MM.1S (cell line): ENCODE measurements around the gene CTXND2.
"Not testable (repeated sequence)": the region's sequence is repeated elsewhere in the genome, so short reads cannot be mapped to it uniquely, and the experiment has no call there.

Experiments
- DNase-seq: peaks from one replicate; pipeline ENCODE4 v3.0.0-alpha.2; 2015
- H2AFZ ChIP-seq: fragments of 300-600 bp; sonication (generic); 2 replicates; pipeline ENCODE4 v1.6.0; 2016; ENCODE audit warnings: antibody characterized with exemption, low read length
- H3F3A ChIP-seq: fragments of 300-600 bp; sonication (generic); 2 replicates; pipeline ENCODE4 v1.6.1; 2016; ENCODE audit warnings: mild to moderate bottlenecking, antibody characterized with exemption, low read length, moderate library complexity, mixed read lengths; ENCODE audit not compliant: insufficient read depth
- H3K27ac ChIP-seq: fragments of 300-600 bp; sonication (generic); 2 replicates; pipeline ENCODE4 v1.5.1; 2016; ENCODE audit warnings: mild to moderate bottlenecking, low read length
- H3K27me3 ChIP-seq: fragments of 300-600 bp; sonication (generic); replicated peaks from 2 replicates; pipeline ENCODE4 v1.6.0; 2016; ENCODE audit warnings: low read length; ENCODE audit not compliant: insufficient read depth
- H3K36me3 ChIP-seq: fragments of 300-600 bp; sonication (generic); replicated peaks from 2 replicates; pipeline ENCODE4 v1.6.1; 2016; ENCODE audit warnings: mild to moderate bottlenecking, low read length, mixed read lengths; ENCODE audit not compliant: insufficient read depth
- H3K4me1 ChIP-seq: fragments of 300-600 bp; sonication (generic); 2 replicates; pipeline ENCODE4 v1.6.1; 2016; ENCODE audit warnings: low read length, mixed read lengths
- H3K4me2 ChIP-seq: fragments of 300-600 bp; sonication (generic); 2 replicates; pipeline ENCODE4 v1.6.0; 2016; ENCODE audit warnings: low read depth, low read length
- H3K4me3 ChIP-seq: fragments of 300-600 bp; sonication (generic); 2 replicates; pipeline ENCODE4 v1.5.1; 2016; ENCODE audit warnings: low read length, mixed read lengths
- H3K79me2 ChIP-seq: fragments of 300-600 bp; sonication (generic); 2 replicates; pipeline ENCODE4 v1.6.1; 2016; ENCODE audit warnings: mixed run types, low read length, mixed read lengths
- H3K9ac ChIP-seq: fragments of 300-600 bp; sonication (generic); 2 replicates; pipeline ENCODE4 v1.6.1; 2016; ENCODE audit warnings: low read length, mixed read lengths
- H3K9me2 ChIP-seq: fragments of 300-600 bp; sonication (generic); replicated peaks from 2 replicates; pipeline ENCODE4 v1.6.1; 2016; ENCODE audit warnings: mild to moderate bottlenecking, low read length, mixed read lengths; ENCODE audit not compliant: insufficient read depth
- H3K9me3 ChIP-seq: fragments of 300-600 bp; sonication (generic); replicated peaks from 2 replicates; pipeline ENCODE4 v1.6.1; 2016; ENCODE audit warnings: mild to moderate bottlenecking, low read length, mixed read lengths; ENCODE audit not compliant: insufficient read depth
- H4K20me1 ChIP-seq: fragments of 300-600 bp; sonication (generic); 2 replicates; pipeline ENCODE4 v1.6.1; 2016; ENCODE audit warnings: mild to moderate bottlenecking, low read length, moderate library complexity, mixed read lengths; ENCODE audit not compliant: insufficient read depth
- CTCF ChIP-seq: fragments of 300-600 bp; sonication (generic); IDR thresholded peaks from 2 replicates; pipeline ENCODE4 v1.5.1; 2016; ENCODE audit warnings: antibody characterized with exemption, low read length, mixed read lengths
- EZH2 ChIP-seq: fragments of 300-600 bp; sonication (generic); optimal IDR thresholded peaks from 2 replicates; pipeline ENCODE3; 2017; ENCODE audit warnings: low read depth, mild to moderate bottlenecking, antibody characterized with exemption, low read length, mixed read lengths
- EZH2phosphoT487 ChIP-seq: fragments of 300-600 bp; sonication (generic); IDR thresholded peaks from 2 replicates; pipeline ENCODE4 v1.6.1; 2018; ENCODE audit warnings: antibody characterized with exemption, low read length

Gene CTXND2

DNA sequence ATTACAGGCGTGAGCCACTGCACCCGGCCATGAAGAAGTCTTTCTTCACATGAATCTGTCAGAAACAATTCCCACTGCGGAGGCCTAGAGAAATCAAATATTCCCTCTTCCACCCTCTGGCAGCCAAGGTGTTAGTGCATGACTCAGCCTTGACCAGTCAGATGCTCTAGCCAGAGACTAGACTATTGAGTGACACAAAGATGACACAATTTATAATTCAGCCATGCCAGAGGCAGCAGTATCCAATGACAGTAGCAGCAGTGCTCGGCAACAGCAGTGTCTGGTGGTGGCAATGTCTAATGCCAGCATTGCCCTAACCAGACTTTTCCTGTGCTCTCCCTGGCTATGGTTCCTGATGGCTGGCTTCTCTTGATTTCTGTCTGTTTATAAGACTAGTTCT lies 8.7 kb downstream of the CTXND2 start:
- Histone ChIP-seq H3K79me2 (no peaks in the 10 kb centered on the region), H3K27ac (no peak overlapping the region), H3K4me3 (no peak overlapping the region), H3K4me1 (peaks cover 19% of the 10 kb centered on the region), H3K9me2 (no peaks in the 10 kb centered on the region), H3K36me3 (no peaks in the 10 kb centered on the region), H3K4me2 (no peak overlapping the region), H3F3A (peaks cover 3% of the 10 kb centered on the region; the same call in 1 of the 2 replicates), H3K27me3 (no peaks in the 10 kb centered on the region), H2AFZ (no peak overlapping the region), H3K9ac (no peak overlapping the region), H4K20me1 (no peaks in the 10 kb centered on the region), H3K9me3 (no peaks in the 10 kb centered on the region)
- TF ChIP-seq EZH2 (no peak), CTCF (no peak), EZH2phosphoT487 (no peak)
- DNase-seq = no peak

DNA sequence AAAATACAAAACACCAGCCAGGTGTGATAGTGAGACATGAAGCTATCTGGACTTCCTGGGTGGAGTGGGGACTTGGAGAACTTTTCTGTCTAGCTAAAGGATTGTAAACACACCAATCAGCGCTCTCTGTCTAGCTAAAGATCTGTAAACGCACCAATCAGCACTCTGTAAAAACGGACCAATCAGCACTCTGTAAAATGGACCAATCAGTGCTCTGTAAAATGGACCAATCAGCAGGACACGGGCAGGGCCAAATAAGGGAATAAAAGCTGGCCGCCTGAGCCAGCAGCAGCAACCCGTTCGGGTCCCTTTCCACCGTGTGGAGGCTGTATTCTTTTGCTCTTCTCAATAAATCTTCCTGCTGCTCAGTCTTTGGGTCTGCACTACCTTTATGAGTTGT lies 12.9 kb downstream of the CTXND2 start:
- H3K4me2 ChIP-seq, H3K4me3 ChIP-seq, H3F3A ChIP-seq, H4K20me1 ChIP-seq, H3K27me3 ChIP-seq, H3K36me3 ChIP-seq, H3K9me3 ChIP-seq, DNase-seq, H3K79me2 ChIP-seq, H3K9me2 ChIP-seq, H2AFZ ChIP-seq, H3K27ac ChIP-seq, H3K9ac ChIP-seq, H3K4me1 ChIP-seq: not testable (repeated sequence)

DNA sequence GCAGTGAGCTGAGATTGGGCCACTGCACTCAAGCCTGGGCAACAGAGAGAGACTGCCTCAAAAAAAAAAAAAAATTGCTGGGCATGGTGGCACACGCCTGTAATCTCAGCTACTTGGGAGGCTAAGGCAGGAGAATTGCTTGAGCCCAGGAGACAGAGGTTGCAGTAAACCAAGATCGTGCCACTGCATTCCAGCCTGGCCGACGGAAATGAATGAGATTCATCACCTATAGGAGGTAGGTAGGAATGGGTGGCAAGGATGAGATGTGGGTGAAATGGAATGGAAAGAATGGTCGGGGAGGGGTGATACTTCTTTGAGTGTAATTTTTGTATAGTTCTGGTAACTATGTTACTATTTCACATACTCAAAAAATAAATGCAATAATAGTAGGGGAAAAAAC lies 15.4 kb downstream of the CTXND2 start:
- Histone ChIP-seq H3K9me3 (no peaks in the 10 kb centered on the region), H2AFZ (no peak overlapping the region)
- TF ChIP-seq EZH2phosphoT487 (no peak), CTCF (no peak), EZH2 (no peak)

GRCh38 chr1:150902751-150903150 lies 15.8 kb downstream of the CTXND2 start:
- no peak overlapping the region for H3K9ac ChIP-seq
- H3K79me2 ChIP-seq = no peaks in the 10 kb centered on the region
- no peaks in the 10 kb centered on the region for H3F3A ChIP-seq
- H3K36me3 ChIP-seq = no peaks in the 10 kb centered on the region
- H3K4me3 ChIP-seq = no peak overlapping the region
- H3K9me3 ChIP-seq = no peaks in the 10 kb centered on the region
- no peak for DNase-seq
- no peaks in the 10 kb centered on the region for H3K4me1 ChIP-seq
- no peak for TF ChIP-seq CTCF
- no peaks in the 10 kb centered on the region for H4K20me1 ChIP-seq
- no peak overlapping the region for H3K27ac ChIP-seq
- H3K4me2 ChIP-seq = no peak overlapping the region
- no peaks in the 10 kb centered on the region for H3K27me3 ChIP-seq
- no peaks in the 10 kb centered on the region for H3K9me2 ChIP-seq
- no peak overlapping the region for H2AFZ ChIP-seq

More for the DNA sequence above, 15.4 kb downstream of the CTXND2 start:
- Histone ChIP-seq H4K20me1 (no peaks in the 10 kb centered on the region), H3F3A (no peaks in the 10 kb centered on the region), H3K9ac (no peak overlapping the region), H3K4me1 (no peaks in the 10 kb centered on the region), H3K79me2 (no peaks in the 10 kb centered on the region), H3K36me3 (no peaks in the 10 kb centered on the region), H3K4me2 (no peak overlapping the region), H3K27ac (no peak overlapping the region), H3K27me3 (no peaks in the 10 kb centered on the region), H3K9me2 (no peaks in the 10 kb centered on the region), H3K4me3 (no peak overlapping the region)
- DNase-seq = no peak
